Body of pancreas (tissue), 4 donors: ENCODE data around the gene RASA3. TPM values are rescaled to one million over a fixed set of nuclear protein-coding genes. Genes with fewer than 3 reads are reported as not detected.
A peak's percentile ranks its signal among the peaks of the same experiment; 100 is the strongest.

ENCODE experiments used
- ATAC-seq: fragments of 150-250 bp; one replicate; pipeline ENCODE4 v1.9.1; 2016
- DNase-seq, 4 donors: peaks; one replicate each; pipeline ENCODE4 v3.0.0-alpha.2; 2019
- H3K27ac ChIP-seq, 4 donors: fragments of 200-600 bp; sonication (generic); 1 replicate in 3 of 4; 2 replicates in 1 of 4; pipeline versions ENCODE4 v1.5.1 to v1.6.1; 2016 to 2019; ENCODE audit warnings: mild to moderate bottlenecking in 1 of 4, mixed read lengths in 1 of 4, moderate library complexity in 1 of 4
- H3K27me3 ChIP-seq, 2 donors: fragments of 200-600 bp; sonication (generic); one replicate each; pipeline ENCODE4 v1.6.0; 2016; ENCODE audit warnings: mild to moderate bottlenecking in 1 of 2
- H3K36me3 ChIP-seq, 2 donors: fragments of 200-600 bp; sonication (generic); replicated peaks in 1 of 2; 2 replicates each; pipeline ENCODE4 v1.5.1; 2016; ENCODE audit warnings: low read depth in 2 of 2; ENCODE audit not compliant: insufficient read depth in 1 of 2
- H3K4me1 ChIP-seq: fragments of 200-600 bp; sonication (generic); one replicate; pipeline ENCODE4 v1.6.0; 2016
- H3K4me3 ChIP-seq, 2 donors: fragments of 200-600 bp; sonication (generic); 1 replicate in 1 of 2; 2 replicates in 1 of 2; pipeline ENCODE4 v1.5.1; 2016 to 2019
- H3K9me3 ChIP-seq, 3 donors: fragments of 200-600 bp; sonication (generic); 1 replicate in 2 of 3; 2 replicates in 1 of 3; pipeline ENCODE4 v1.5.1; 2016
- CTCF ChIP-seq, 7 experiments: fragments of 450-650 bp in 4 of 7; fragments of 200-600 bp in 3 of 7; sonication (generic) in 3 of 7; IDR thresholded peaks; one replicate each; pipeline ENCODE4 v1.5.1; 2016 to 2019; ENCODE audit warnings: antibody characterized with exemption in 7 of 7
- POLR2A ChIP-seq, 3 donors: fragments of 450-650 bp; IDR thresholded peaks; one replicate each; pipeline ENCODE4 v1.6.1; 2016; ENCODE audit warnings: antibody characterized with exemption in 3 of 3, mild to moderate bottlenecking in 2 of 3
- WGBS, 2 donors: methylation state at CpG; one replicate each; pipeline ENCODE4 v1.1.5; 2017; 5-methylcytosine and 5-hydroxymethylcytosine counted together
- intact Hi-C: fragments of 100-400 bp; cut with DNase I; formaldehyde crosslinking; loops from one replicate; pipeline ENCODE4 v1.15.1; 2023
- total RNA-seq, 2 donors: library from RNA; depleted of rRNA; stranded (reverse); fragments of >200 nt; gene quantifications; one replicate each; pipeline ENCODE4 v1.1.0, GENCODE V29; 2016

The RASA3 gene
- total RNA-seq, 2 donors from 2014 or later = 10.2 to 19.2 TPM

- no peak overlapping the region for H3K4me3 ChIP-seq
- peaks cover 8% of the 10 kb centered on the region for H3K4me1 ChIP-seq
- no peak for TF ChIP-seq CTCF (IDR thresholded peaks at IDR 0.05)
- no peak for TF ChIP-seq POLR2A (IDR thresholded peaks at IDR 0.05)
- H3K27me3 ChIP-seq = no peaks in the 10 kb centered on the region
- intact Hi-C loops = no loop called here
- no peak overlapping the region for H3K27ac ChIP-seq
- DNase-seq = no peak
- WGBS, 2 donors = 67 to 83% methylated on average over 18 to 30 of the region's 38 CpGs
- ATAC-seq = no peak
- H3K36me3 ChIP-seq = no peaks in the 10 kb centered on the region
- H3K9me3 ChIP-seq = no peaks in the 10 kb centered on the region
Observed at GRCh38 chr13:113929628-113930615, 202.5 kb downstream of the RASA3 start.

GRCh38 chr13:113928685-113929627 is 203.5 kb downstream of the RASA3 start:
- peak; percentile 72 for ATAC-seq
- intact Hi-C loops = no loop called here
- Histone ChIP-seq H3K4me3 (no peak overlapping the region), H3K36me3 (no peaks in the 10 kb centered on the region), H3K4me1 (peaks cover 8% of the 10 kb centered on the region), H3K27me3 (no peaks in the 10 kb centered on the region), H3K9me3 (no peaks in the 10 kb centered on the region), H3K27ac (peak overlapping the region in 3 of 4 donors; percentile 22 to 37 (median 30))
- DNase-seq = peak; percentile 71 to 93 (median 82)
- TF ChIP-seq POLR2A (IDR thresholded peaks at IDR 0.05) (no peak), CTCF (IDR thresholded peaks at IDR 0.05) (no peak)
- 52 to 74% methylated on average over 8 to 26 of the region's 26 CpGs for WGBS, 2 donors

Other genes starting within 250 kb of the RASA3 start
- 10 to 100 TPM; 28.8 to 38.6 TPM for gene C13orf46, start 158.5 kb downstream of the RASA3 start, total RNA-seq
- gene CFAP97D2, start 46.6 kb upstream of the RASA3 start, total RNA-seq = not detected
- 10 to 100 TPM; 46.7 to 63.9 TPM for gene CDC16, start 102.3 kb upstream of the RASA3 start, total RNA-seq
- gene UPF3A, start 149.0 kb upstream of the RASA3 start, total RNA-seq = 10 to 100 TPM; 33.9 to 35.8 TPM
- 10 to 100 TPM in 1 of 2 donors, 1 to 10 TPM in 1; 5.9 to 10.6 TPM for gene CHAMP1, start 181.9 kb upstream of the RASA3 start, total RNA-seq